Body of pancreas (tissue), 4 donors: ENCODE data around the gene CEMIP2.

Source experiments
- POLR2A ChIP-seq, 3 donors: fragments of 450-650 bp; IDR thresholded peaks; one replicate each; pipeline ENCODE4 v1.6.1; 2016; ENCODE audit warnings: antibody characterized with exemption in 3 of 3, mild to moderate bottlenecking in 2 of 3
- TF ChIP-seq, protein P1 (sequence below), 7 experiments: fragments of 450-650 bp in 4 of 7; fragments of 200-600 bp in 3 of 7; sonication (generic) in 3 of 7; IDR thresholded peaks; one replicate each; pipeline ENCODE4 v1.5.1; 2016 to 2019; ENCODE audit warnings: antibody characterized with exemption in 7 of 7

DNA sequence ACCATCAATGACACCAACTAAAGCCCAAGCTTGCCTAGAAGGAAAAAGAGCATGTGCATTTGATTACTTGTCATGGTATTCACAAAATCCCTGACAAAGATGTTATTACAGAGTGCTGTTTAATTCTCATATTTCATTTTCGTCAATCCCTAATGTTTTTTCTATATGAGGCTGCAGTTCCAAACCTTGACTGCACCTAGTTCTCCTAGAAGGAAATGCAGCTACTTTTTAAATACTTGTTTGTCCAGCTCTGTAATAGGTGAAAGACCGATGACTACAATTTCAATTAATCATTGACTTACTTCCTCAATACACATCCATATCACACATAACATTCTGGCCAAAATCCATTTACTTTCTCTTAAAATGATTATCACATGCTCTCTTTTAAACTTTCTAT, 28.1 kb downstream of the CEMIP2 start:
- TF ChIP-seq, protein P1, sequence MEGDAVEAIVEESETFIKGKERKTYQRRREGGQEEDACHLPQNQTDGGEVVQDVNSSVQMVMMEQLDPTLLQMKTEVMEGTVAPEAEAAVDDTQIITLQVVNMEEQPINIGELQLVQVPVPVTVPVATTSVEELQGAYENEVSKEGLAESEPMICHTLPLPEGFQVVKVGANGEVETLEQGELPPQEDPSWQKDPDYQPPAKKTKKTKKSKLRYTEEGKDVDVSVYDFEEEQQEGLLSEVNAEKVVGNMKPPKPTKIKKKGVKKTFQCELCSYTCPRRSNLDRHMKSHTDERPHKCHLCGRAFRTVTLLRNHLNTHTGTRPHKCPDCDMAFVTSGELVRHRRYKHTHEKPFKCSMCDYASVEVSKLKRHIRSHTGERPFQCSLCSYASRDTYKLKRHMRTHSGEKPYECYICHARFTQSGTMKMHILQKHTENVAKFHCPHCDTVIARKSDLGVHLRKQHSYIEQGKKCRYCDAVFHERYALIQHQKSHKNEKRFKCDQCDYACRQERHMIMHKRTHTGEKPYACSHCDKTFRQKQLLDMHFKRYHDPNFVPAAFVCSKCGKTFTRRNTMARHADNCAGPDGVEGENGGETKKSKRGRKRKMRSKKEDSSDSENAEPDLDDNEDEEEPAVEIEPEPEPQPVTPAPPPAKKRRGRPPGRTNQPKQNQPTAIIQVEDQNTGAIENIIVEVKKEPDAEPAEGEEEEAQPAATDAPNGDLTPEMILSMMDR (IDR thresholded peaks at IDR 0.05), result peak in 4 of 7 experiments; percentile 45 to 55 (median 46)
- TF ChIP-seq POLR2A (IDR thresholded peaks at IDR 0.05), result peak in 2 of 3 donors; percentile 13 to 39
